Measurements from ENCODE around the gene RAP1GDS1.

RAP1GDS1 gene

GRCh38 chr4:98248934-98249333 lies 12.2 kb upstream of the RAP1GDS1 start:
- no peak for ATAC-seq
- TF ChIP-seq ZNF565 (CRISPR knock-in tag; conservative IDR thresholded peaks at IDR 0.05; ENCODE audit: low read depth) = no peak
- no peak for TF ChIP-seq ZC3H10 (CRISPR knock-in tag; IDR thresholded peaks at IDR 0.05)
- TF ChIP-seq PPARA (CRISPR knock-in tag; IDR thresholded peaks at IDR 0.05; ENCODE audit: borderline replicate concordance) = no peak
- no peak for TF ChIP-seq ZFP3 (CRISPR knock-in tag; IDR thresholded peaks at IDR 0.05)
- no peak for TF ChIP-seq SNAI2 (CRISPR knock-in tag; IDR thresholded peaks at IDR 0.05)
- TF ChIP-seq ESRRG (CRISPR knock-in tag; IDR thresholded peaks at IDR 0.05) = no peak
- no peak for TF ChIP-seq PATZ1 (CRISPR knock-in tag; IDR thresholded peaks at IDR 0.05; ENCODE audit: borderline replicate concordance)
- no peak for TF ChIP-seq GLIS3 (CRISPR knock-in tag; IDR thresholded peaks at IDR 0.05)
- TF ChIP-seq TSHZ2 (CRISPR knock-in tag; IDR thresholded peaks at IDR 0.05) = no peak
- TF ChIP-seq ZNF70 (CRISPR knock-in tag; IDR thresholded peaks at IDR 0.05) = no peak
- no peak for TF ChIP-seq POU6F1 (CRISPR knock-in tag; IDR thresholded peaks at IDR 0.05; ENCODE audit: borderline replicate concordance, low read depth)

GRCh38 chr4:98249831-98250230 lies 11.4 kb upstream of the RAP1GDS1 start:
- ATAC-seq = no peak

More at GRCh38 chr4:98249831-98250230, 11.4 kb upstream of the RAP1GDS1 start:
- TF ChIP-seq POU6F1 (CRISPR knock-in tag; IDR thresholded peaks at IDR 0.05; ENCODE audit: borderline replicate concordance, low read depth) (no peak), CSDC2 (CRISPR knock-in tag; IDR thresholded peaks at IDR 0.05) (no peak), CSRNP3 (CRISPR knock-in tag; IDR thresholded peaks at IDR 0.05) (no peak), ZC3H10 (CRISPR knock-in tag; IDR thresholded peaks at IDR 0.05) (no peak), RARB (CRISPR knock-in tag; IDR thresholded peaks at IDR 0.05) (no peak), OSR1 (CRISPR knock-in tag; IDR thresholded peaks at IDR 0.05) (no peak), TOX (CRISPR knock-in tag; IDR thresholded peaks at IDR 0.05; ENCODE audit: borderline replicate concordance) (no peak), ZNF8 (CRISPR knock-in tag; IDR thresholded peaks at IDR 0.05) (no peak), ISL1 (CRISPR knock-in tag; IDR thresholded peaks at IDR 0.05) (no peak), TSHZ2 (CRISPR knock-in tag; IDR thresholded peaks at IDR 0.05) (no peak), GLIS3 (CRISPR knock-in tag; IDR thresholded peaks at IDR 0.05) (no peak), TCF4 (CRISPR knock-in tag; IDR thresholded peaks at IDR 0.05; ENCODE audit: borderline replicate concordance) (no peak), ZNF70 (CRISPR knock-in tag; IDR thresholded peaks at IDR 0.05) (no peak), ESRRG (CRISPR knock-in tag; IDR thresholded peaks at IDR 0.05) (no peak), SNAI2 (CRISPR knock-in tag; IDR thresholded peaks at IDR 0.05) (no peak)

All from SK-N-SH treated with all-trans-retinoic acid at 6 μM for 48 hours (cell line).